Measurements from ENCODE around the gene CCDC177.

CCDC177 gene

GRCh38 chr14:69586404-69586803 is 11.7 kb upstream of the CCDC177 start:
- no peak for TF ChIP-seq CTCF (IDR thresholded peaks at IDR 0.05)
- H3K27ac ChIP-seq, result no peak overlapping the region
- no peaks in the 10 kb centered on the region for H3K36me3 ChIP-seq
- H3K27me3 ChIP-seq, result no peaks in the 10 kb centered on the region
- no peak for DNase-seq
- H3K9me3 ChIP-seq, result no peaks in the 10 kb centered on the region
- intact Hi-C loops (cut with DNase I; ENCODE audit: low total_unique reads), result no loop called here
- no peaks in the 10 kb centered on the region for H3K4me1 ChIP-seq
- no peak overlapping the region for H3K4me3 ChIP-seq

- intact Hi-C loops (cut with DNase I; ENCODE audit: low total_unique reads), result loop anchor here (5.0 kb wide), 1 partner anchor 143 kb away; no protein-coding TSS in a partner anchor
- Histone ChIP-seq H3K4me3 (no peak overlapping the region), H3K36me3 (no peaks in the 10 kb centered on the region), H3K4me1 (no peaks in the 10 kb centered on the region), H3K27ac (no peak overlapping the region), H3K9me3 (no peaks in the 10 kb centered on the region), H3K27me3 (no peaks in the 10 kb centered on the region)
- no peak for TF ChIP-seq CTCF (IDR thresholded peaks at IDR 0.05)
- no peak for DNase-seq
Observed at GRCh38 chr14:69584389-69584788, 9.7 kb upstream of the CCDC177 start.

- no peak for TF ChIP-seq CTCF (IDR thresholded peaks at IDR 0.05)
- H3K4me1 ChIP-seq, result no peaks in the 10 kb centered on the region
- DNase-seq, result no peak
- intact Hi-C loops (cut with DNase I; ENCODE audit: low total_unique reads), result loop anchor here (5.0 kb wide), 1 partner anchor 144 kb away; no protein-coding TSS in a partner anchor
- no peaks in the 10 kb centered on the region for H3K36me3 ChIP-seq
- no peaks in the 10 kb centered on the region for H3K9me3 ChIP-seq
- no peak overlapping the region for H3K4me3 ChIP-seq
- H3K27me3 ChIP-seq, result peaks cover 0 to 2% of the 10 kb centered on the region in 2 donors
- no peak overlapping the region for H3K27ac ChIP-seq
Observed at GRCh38 chr14:69582829-69583228, 8.2 kb upstream of the CCDC177 start.

- Histone ChIP-seq H3K27ac (no peak overlapping the region), H3K27me3 (peaks cover 0 to 5% of the 10 kb centered on the region in 2 donors), H3K36me3 (no peaks in the 10 kb centered on the region), H3K4me1 (no peaks in the 10 kb centered on the region), H3K4me3 (no peak overlapping the region), H3K9me3 (no peaks in the 10 kb centered on the region)
- TF ChIP-seq CTCF (IDR thresholded peaks at IDR 0.05), result no peak
- intact Hi-C loops (cut with DNase I; ENCODE audit: low total_unique reads), result loop anchor here (5.0 kb wide), 1 partner anchor 145 kb away; no protein-coding TSS in a partner anchor
- DNase-seq, result no peak
Observed at GRCh38 chr14:69582212-69582611, 7.5 kb upstream of the CCDC177 start.

- Histone ChIP-seq H3K9me3 (no peaks in the 10 kb centered on the region), H3K4me1 (no peaks in the 10 kb centered on the region), H3K27ac (no peak overlapping the region), H3K4me3 (no peak overlapping the region), H3K36me3 (no peaks in the 10 kb centered on the region), H3K27me3 (peaks cover 0 to 13% of the 10 kb centered on the region in 2 donors)
- intact Hi-C loops (cut with DNase I; ENCODE audit: low total_unique reads), result loop anchor here (5.0 kb wide), 1 partner anchor 146 kb away; no protein-coding TSS in a partner anchor
- TF ChIP-seq CTCF (IDR thresholded peaks at IDR 0.05), result no peak
- DNase-seq, result no peak
Observed at GRCh38 chr14:69581316-69581935, 6.8 kb upstream of the CCDC177 start.
